Upper lobe of right lung (tissue), 1 donor: ENCODE measurements around the gene CGB5. TPM values are rescaled to one million over a fixed set of nuclear protein-coding genes. Genes with fewer than 3 reads are reported as not detected.
"Not testable (repeated sequence)": the region's sequence is repeated elsewhere in the genome, so short reads cannot be mapped to it uniquely, and the experiment has no call there.

Experiments used
- ATAC-seq: fragments of 200-7000 bp; cut with Tn5 transposase; one replicate; pipeline ENCODE4 v1.9.1; 2020; ENCODE audit warnings: mild to moderate bottlenecking, moderate library complexity
- DNase-seq: peaks from one replicate; pipeline ENCODE4 v3.0.0-alpha.2; 2020
- H3K27ac ChIP-seq: fragments of 200-600 bp; one replicate; pipeline ENCODE4 v1.8.0; 2022
- H3K27me3 ChIP-seq: fragments of 200-600 bp; one replicate; pipeline ENCODE4 v1.8.0; 2022; ENCODE audit warnings: mild to moderate bottlenecking
- H3K36me3 ChIP-seq: fragments of 200-600 bp; one replicate; pipeline ENCODE4 v1.8.0; 2022
- H3K4me1 ChIP-seq: fragments of 200-600 bp; one replicate; pipeline ENCODE4 v1.8.0; 2022
- H3K4me3 ChIP-seq: fragments of 200-600 bp; one replicate; pipeline ENCODE4 v1.8.0; 2022; ENCODE audit warnings: mild to moderate bottlenecking
- H3K9me3 ChIP-seq: fragments of 200-600 bp; one replicate; pipeline ENCODE4 v1.8.0; 2022
- CTCF ChIP-seq: fragments of 200-600 bp; IDR thresholded peaks from one replicate; pipeline ENCODE4 v1.8.0; 2022; ENCODE audit warnings: antibody characterized with exemption
- intact Hi-C: fragments of 100-400 bp; cut with DNase I; formaldehyde crosslinking; loops from one replicate; pipeline ENCODE4 v1.11.0; 2022
- total RNA-seq: library from RNA; stranded (reverse); fragmentation: NEBNext Ultra II Directional; extraction: Animal tissue kit (Norgen Biotek cat#: 25700); gene quantifications from one replicate; pipeline ENCODE4 v1.2.1, GENCODE V29; 2021
- donor health status: DM: no; HTN: yes; CAD: no; lungs with severe emphysema.

The CGB5 gene
- total RNA-seq, 1 donor from 2014 or later, result not detected

- DNase-seq, H3K27me3 ChIP-seq, H3K9me3 ChIP-seq, H3K4me1 ChIP-seq, H3K36me3 ChIP-seq, intact Hi-C loops, H3K4me3 ChIP-seq, H3K27ac ChIP-seq: not testable (repeated sequence)
- ATAC-seq, result peak; percentile 29
- peak; percentile 35 for TF ChIP-seq CTCF
These were observed 11.9 kb upstream of the CGB5 start, which contains the start of gene CGB2 for GRCh38 chr19:49031642-49032301. TSS of gene CGB2 (plus strand) at chr19:49031890. CDS start at chr19:49032096, 206 bp downstream.

GRCh38 chr19:49036815-49037214 is 6.8 kb upstream of the CGB5 start, which contains the start of gene CGB1:
TSS of gene CGB1 (minus strand) at chr19:49036895. CDS start at chr19:49036711, 184 bp downstream.
- H3K9me3 ChIP-seq, DNase-seq, ATAC-seq, H3K4me3 ChIP-seq, H3K27ac ChIP-seq, H3K36me3 ChIP-seq, intact Hi-C loops, H3K27me3 ChIP-seq, H3K4me1 ChIP-seq: not testable (repeated sequence)
- peak; percentile 38 for TF ChIP-seq CTCF

- H3K4me3 ChIP-seq, H3K36me3 ChIP-seq, DNase-seq, intact Hi-C loops, H3K9me3 ChIP-seq, H3K27ac ChIP-seq, ATAC-seq, H3K4me1 ChIP-seq, H3K27me3 ChIP-seq: not testable (repeated sequence)
These were observed 5.5 kb upstream of the CGB5 start for GRCh38 chr19:49038111-49038510.

GRCh38 chr19:49038557-49039276 is 4.9 kb upstream of the CGB5 start:
- H3K36me3 ChIP-seq, H3K9me3 ChIP-seq, intact Hi-C loops, H3K27me3 ChIP-seq, H3K27ac ChIP-seq, H3K4me1 ChIP-seq, ATAC-seq, H3K4me3 ChIP-seq, DNase-seq: not testable (repeated sequence)

GRCh38 chr19:49039736-49040135 is 3.9 kb upstream of the CGB5 start:
- DNase-seq, H3K4me3 ChIP-seq, intact Hi-C loops, H3K4me1 ChIP-seq, H3K27me3 ChIP-seq, H3K9me3 ChIP-seq, ATAC-seq, H3K36me3 ChIP-seq, H3K27ac ChIP-seq: not testable (repeated sequence)

GRCh38 chr19:49042177-49042576 is 1.5 kb upstream of the CGB5 start:
- H3K4me3 ChIP-seq, result no peak overlapping the region
- intact Hi-C loops, result no loop called here

GRCh38 chr19:49042666-49043065 is 982 bp upstream of the CGB5 start:
- ATAC-seq, H3K27me3 ChIP-seq, H3K9me3 ChIP-seq, DNase-seq, H3K4me3 ChIP-seq, intact Hi-C loops, H3K4me1 ChIP-seq, H3K36me3 ChIP-seq, H3K27ac ChIP-seq: not testable (repeated sequence)

More at GRCh38 chr19:49042177-49042576, 1.5 kb upstream of the CGB5 start:
- Histone ChIP-seq H3K27me3 (no peaks in the 10 kb centered on the region), H3K4me1 (no peaks in the 10 kb centered on the region), H3K36me3 (no peaks in the 10 kb centered on the region), H3K9me3 (no peaks in the 10 kb centered on the region), H3K27ac (no peak overlapping the region)
- no peak for DNase-seq
- ATAC-seq, result no peak
- no peak for TF ChIP-seq CTCF

- H3K36me3 ChIP-seq, H3K27ac ChIP-seq, DNase-seq, H3K9me3 ChIP-seq, intact Hi-C loops, H3K4me1 ChIP-seq, ATAC-seq, H3K4me3 ChIP-seq, H3K27me3 ChIP-seq: not testable (repeated sequence)
These were observed 5.4 kb downstream of the CGB5 start, which contains the start of gene CGB8 for GRCh38 chr19:49049011-49049410. TSS of gene CGB8 (minus strand) at chr19:49049111. CDS start at chr19:49048739, 372 bp downstream.

GRCh38 chr19:49049834-49050233 is 6.2 kb downstream of the CGB5 start:
- ATAC-seq, H3K27ac ChIP-seq, H3K9me3 ChIP-seq, H3K4me3 ChIP-seq, DNase-seq, intact Hi-C loops, H3K4me1 ChIP-seq, H3K27me3 ChIP-seq, H3K36me3 ChIP-seq: not testable (repeated sequence)

- ATAC-seq, intact Hi-C loops, H3K4me3 ChIP-seq, H3K36me3 ChIP-seq, H3K9me3 ChIP-seq, H3K27ac ChIP-seq, DNase-seq, H3K27me3 ChIP-seq, H3K4me1 ChIP-seq: not testable (repeated sequence)
These were observed 6.9 kb downstream of the CGB5 start for GRCh38 chr19:49050376-49051033.
